ENCODE measurements around the gene NRG2.

NRG2 gene

GRCh38 chr5:139831624-139832023, 211.5 kb downstream of the NRG2 start:
- no peak for FAIRE-seq

- FAIRE-seq = no peak
Observed at GRCh38 chr5:139829471-139829870, 213.6 kb downstream of the NRG2 start.

GRCh38 chr5:139828207-139828895, 214.7 kb downstream of the NRG2 start:
- FAIRE-seq = no peak

- no peak for FAIRE-seq
Observed at GRCh38 chr5:139825690-139826089, 217.4 kb downstream of the NRG2 start.

- FAIRE-seq = no peak
Observed at GRCh38 chr5:139823757-139824355, 219.2 kb downstream of the NRG2 start.

GRCh38 chr5:139822553-139823425, 220.3 kb downstream of the NRG2 start:
- no peak for FAIRE-seq

GRCh38 chr5:139821806-139822552, 221.1 kb downstream of the NRG2 start:
- no peak for FAIRE-seq

- FAIRE-seq = no peak
Observed at GRCh38 chr5:139820606-139821005, 222.5 kb downstream of the NRG2 start.

- FAIRE-seq = no peak
Observed at GRCh38 chr5:139820130-139820529, 223.0 kb downstream of the NRG2 start.

- no peak for FAIRE-seq
Observed at GRCh38 chr5:139817970-139818369, 225.1 kb downstream of the NRG2 start.

GRCh38 chr5:139817362-139817761, 225.7 kb downstream of the NRG2 start:
- no peak for FAIRE-seq

GRCh38 chr5:139816566-139816965, 226.5 kb downstream of the NRG2 start:
- no peak for FAIRE-seq

GRCh38 chr5:139814704-139815280, 228.3 kb downstream of the NRG2 start:
- FAIRE-seq = no peak

- no peak for FAIRE-seq
Observed at GRCh38 chr5:139814191-139814601, 228.9 kb downstream of the NRG2 start.

GRCh38 chr5:139812836-139813805, 230.0 kb downstream of the NRG2 start:
- FAIRE-seq = no peak

GRCh38 chr5:139812323-139812722, 230.8 kb downstream of the NRG2 start:
- FAIRE-seq = no peak

- no peak for FAIRE-seq
Observed at GRCh38 chr5:139811274-139811607, 231.9 kb downstream of the NRG2 start.

GRCh38 chr5:139810341-139811273, 232.5 kb downstream of the NRG2 start:
- FAIRE-seq = no peak

- FAIRE-seq = no peak
Observed at GRCh38 chr5:139809331-139809810, 233.7 kb downstream of the NRG2 start.
